ENCODE results near the gene SLC7A5. TPM values are rescaled to one million over a fixed set of nuclear protein-coding genes. Genes with fewer than 3 reads are reported as not detected.
"Not testable (repeated sequence)": the region's sequence is repeated elsewhere in the genome, so short reads cannot be mapped to it uniquely, and the experiment has no call there.

SLC7A5 gene
- polyA plus RNA-seq, 1 donor from 2014 or later: 3.9 TPM

GRCh38 chr16:87909203-87909935 lies 40.1 kb upstream of the SLC7A5 start:
- not testable (repeated sequence) for H3F3A ChIP-seq (ENCODE audit: insufficient read depth, low read length, poor library complexity, severe bottlenecking); H2AFZ ChIP-seq (ENCODE audit: low read depth, low read length); H3K79me2 ChIP-seq (replicated peaks; ENCODE audit: insufficient read depth, low read length); H3K9ac ChIP-seq (ENCODE audit: low read length); H3K9me3 ChIP-seq (ENCODE audit: low read length); H3K4me2 ChIP-seq (ENCODE audit: low read length); H3K27ac ChIP-seq (ENCODE audit: low read length); H3K36me3 ChIP-seq (ENCODE audit: insufficient read depth, low read length); H4K20me1 ChIP-seq (ENCODE audit: insufficient read depth); H3K4me3 ChIP-seq (ENCODE audit: low read length); H3K9me2 ChIP-seq (ENCODE audit: insufficient read depth, low read length); H3K27me3 ChIP-seq (ENCODE audit: insufficient read depth, low read depth, low read length)
- peak; percentile 63 for TF ChIP-seq RAD21 (conservative IDR thresholded peaks at IDR 0.05)
- peak; percentile 66 for TF ChIP-seq CTCF (IDR thresholded peaks at IDR 0.05; ENCODE audit: poor library complexity, severe bottlenecking)
- peak; percentile 59 for TF ChIP-seq SMC3 (conservative IDR thresholded peaks at IDR 0.05; ENCODE audit: poor library complexity)

- not testable (repeated sequence) for H3K9ac ChIP-seq (ENCODE audit: low read length); H4K20me1 ChIP-seq (ENCODE audit: insufficient read depth); H3F3A ChIP-seq (ENCODE audit: insufficient read depth, low read length, poor library complexity, severe bottlenecking); H3K4me3 ChIP-seq (ENCODE audit: low read length); H3K9me3 ChIP-seq (ENCODE audit: low read length); H3K27me3 ChIP-seq (ENCODE audit: insufficient read depth, low read depth, low read length); H3K36me3 ChIP-seq (ENCODE audit: insufficient read depth, low read length); H3K4me2 ChIP-seq (ENCODE audit: low read length); H2AFZ ChIP-seq (ENCODE audit: low read depth, low read length); H3K79me2 ChIP-seq (replicated peaks; ENCODE audit: insufficient read depth, low read length); H3K9me2 ChIP-seq (ENCODE audit: insufficient read depth, low read length); H3K27ac ChIP-seq (ENCODE audit: low read length)
Measured at GRCh38 chr16:87908101-87908500, 38.8 kb upstream of the SLC7A5 start.

GRCh38 chr16:87905521-87905920 lies 36.2 kb upstream of the SLC7A5 start:
- H3K4me3 ChIP-seq (ENCODE audit: low read length); H2AFZ ChIP-seq (ENCODE audit: low read depth, low read length); H3K27ac ChIP-seq (ENCODE audit: low read length); H3F3A ChIP-seq (ENCODE audit: insufficient read depth, low read length, poor library complexity, severe bottlenecking); H3K27me3 ChIP-seq (ENCODE audit: insufficient read depth, low read depth, low read length); H3K9me3 ChIP-seq (ENCODE audit: low read length); H3K36me3 ChIP-seq (ENCODE audit: insufficient read depth, low read length); H3K4me2 ChIP-seq (ENCODE audit: low read length); H3K79me2 ChIP-seq (replicated peaks; ENCODE audit: insufficient read depth, low read length); H3K9ac ChIP-seq (ENCODE audit: low read length); H4K20me1 ChIP-seq (ENCODE audit: insufficient read depth); H3K9me2 ChIP-seq (ENCODE audit: insufficient read depth, low read length): not testable (repeated sequence)

DNA sequence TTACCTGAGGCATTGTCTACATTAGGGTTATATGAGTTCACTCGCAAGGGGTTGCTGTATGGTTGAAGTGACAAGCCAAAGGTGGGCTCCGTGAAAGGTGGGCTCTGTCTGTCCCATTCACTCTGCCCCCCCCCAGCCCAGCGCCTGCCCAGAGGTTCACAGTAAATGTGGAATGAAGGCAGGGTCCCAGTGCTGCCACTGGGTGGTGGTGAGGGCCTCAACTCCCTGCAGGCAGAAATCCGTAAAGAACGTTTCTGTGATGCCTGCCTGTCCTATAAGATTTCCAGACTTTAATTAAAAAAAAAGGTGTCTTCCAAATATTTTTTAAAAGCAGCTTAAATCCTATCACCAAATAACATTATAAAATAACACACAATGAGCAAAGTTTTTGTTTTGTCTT lies 35.7 kb upstream of the SLC7A5 start:
- H3K4me2 ChIP-seq (ENCODE audit: low read length); H3K9me3 ChIP-seq (ENCODE audit: low read length); H3K27ac ChIP-seq (ENCODE audit: low read length); H3K4me3 ChIP-seq (ENCODE audit: low read length); H3K79me2 ChIP-seq (replicated peaks; ENCODE audit: insufficient read depth, low read length); H2AFZ ChIP-seq (ENCODE audit: low read depth, low read length); H3K9ac ChIP-seq (ENCODE audit: low read length); H3K36me3 ChIP-seq (ENCODE audit: insufficient read depth, low read length); H3K27me3 ChIP-seq (ENCODE audit: insufficient read depth, low read depth, low read length); H3K9me2 ChIP-seq (ENCODE audit: insufficient read depth, low read length); H4K20me1 ChIP-seq (ENCODE audit: insufficient read depth); H3F3A ChIP-seq (ENCODE audit: insufficient read depth, low read length, poor library complexity, severe bottlenecking): not testable (repeated sequence)

- not testable (repeated sequence) for H3F3A ChIP-seq (ENCODE audit: insufficient read depth, low read length, poor library complexity, severe bottlenecking); H3K4me2 ChIP-seq (ENCODE audit: low read length); H3K9ac ChIP-seq (ENCODE audit: low read length); H3K9me2 ChIP-seq (ENCODE audit: insufficient read depth, low read length); H3K9me3 ChIP-seq (ENCODE audit: low read length); H3K27me3 ChIP-seq (ENCODE audit: insufficient read depth, low read depth, low read length); H3K79me2 ChIP-seq (replicated peaks; ENCODE audit: insufficient read depth, low read length); H3K27ac ChIP-seq (ENCODE audit: low read length); H3K36me3 ChIP-seq (ENCODE audit: insufficient read depth, low read length); H2AFZ ChIP-seq (ENCODE audit: low read depth, low read length); H4K20me1 ChIP-seq (ENCODE audit: insufficient read depth); H3K4me3 ChIP-seq (ENCODE audit: low read length)
Measured at GRCh38 chr16:87900489-87900888, 31.2 kb upstream of the SLC7A5 start.

Data from neural cell (in vitro differentiated cells).